Thyroid gland (tissue), 4 donors: Measurements from ENCODE around the gene PCDHB2. TPM values are rescaled to one million over a fixed set of nuclear protein-coding genes. Genes with fewer than 3 reads are reported as not detected.
"Not testable (repeated sequence)": the region's sequence is repeated elsewhere in the genome, so short reads cannot be mapped to it uniquely, and the experiment has no call there.

Experiments
- DNase-seq, 2 donors: peaks; one replicate each; pipeline ENCODE4 v3.0.0-alpha.2; 2019
- H3K27ac ChIP-seq, 3 donors: fragments of 200-600 bp; sonication (generic); 1 replicate in 2 of 3; 2 replicates in 1 of 3; pipeline ENCODE4 v1.5.1; 2016 to 2019; ENCODE audit warnings: mild to moderate bottlenecking in 1 of 3, moderate library complexity in 1 of 3
- H3K27me3 ChIP-seq: fragments of 200-600 bp; sonication (generic); one replicate; pipeline ENCODE4 v1.5.1; 2019
- H3K36me3 ChIP-seq, 2 donors: fragments of 200-600 bp; sonication (generic); one replicate each; pipeline ENCODE4 v1.5.1; 2016 to 2019
- H3K4me1 ChIP-seq, 2 donors: fragments of 200-600 bp; sonication (generic); one replicate each; pipeline ENCODE4 v1.5.1; 2017 to 2019
- H3K4me3 ChIP-seq, 3 donors: fragments of 200-600 bp; sonication (generic); replicated peaks in 1 of 3; 1 replicate in 2 of 3; 2 replicates in 1 of 3; pipeline ENCODE4 v1.5.1; 2016; ENCODE audit warnings: mild to moderate bottlenecking in 1 of 3
- H3K9me3 ChIP-seq: fragments of 200-600 bp; sonication (generic); one replicate; pipeline ENCODE4 v1.5.1; 2017
- CTCF ChIP-seq, 6 experiments: fragments of 200-600 bp in 3 of 6; fragments of 450-650 bp in 3 of 6; sonication (generic) in 3 of 6; IDR thresholded peaks; one replicate each; pipeline ENCODE4 v1.5.1; 2016 to 2019; ENCODE audit warnings: antibody characterized with exemption in 6 of 6, mild to moderate bottlenecking in 2 of 6, inconsistent platforms in 1 of 6, moderate library complexity in 1 of 6
- POLR2A ChIP-seq, 2 donors: fragments of 450-650 bp; IDR thresholded peaks; one replicate each; pipeline ENCODE4 v1.6.1; 2017; ENCODE audit warnings: antibody characterized with exemption in 2 of 2, mild to moderate bottlenecking in 2 of 2, moderate library complexity in 1 of 2
- WGBS, 2 donors: methylation state at CpG; one replicate each; pipeline ENCODE4 v1.1.5; 2017; 5-methylcytosine and 5-hydroxymethylcytosine counted together
- intact Hi-C: fragments of 100-400 bp; cut with DNase I; formaldehyde crosslinking; loops from one replicate; pipeline ENCODE4 v1.15.1; 2023
- total RNA-seq, 4 donors: library from RNA; depleted of rRNA; stranded (reverse); fragments of >200 nt; gene quantifications; one replicate each; pipeline ENCODE4 v1.2.3, GENCODE V29; 2016

Gene PCDHB2
- total RNA-seq, 4 donors from 2014 or later, result 1.2 to 4.2 (median 3.2) TPM

- no peak overlapping the region for H3K4me3 ChIP-seq
- H3K4me1 ChIP-seq, result no peaks in the 10 kb centered on the region
- H3K27me3 ChIP-seq, result no peaks in the 10 kb centered on the region
- no peak overlapping the region for H3K27ac ChIP-seq
- intact Hi-C loops, result no loop called here
- no peak for TF ChIP-seq CTCF (IDR thresholded peaks at IDR 0.05)
- TF ChIP-seq POLR2A (IDR thresholded peaks at IDR 0.05), result no peak
- no peak for DNase-seq
- no peaks in the 10 kb centered on the region for H3K36me3 ChIP-seq
- no peaks in the 10 kb centered on the region for H3K9me3 ChIP-seq
These were observed 12.2 kb upstream of the PCDHB2 start for GRCh38 chr5:141082228-141082627.

DNA sequence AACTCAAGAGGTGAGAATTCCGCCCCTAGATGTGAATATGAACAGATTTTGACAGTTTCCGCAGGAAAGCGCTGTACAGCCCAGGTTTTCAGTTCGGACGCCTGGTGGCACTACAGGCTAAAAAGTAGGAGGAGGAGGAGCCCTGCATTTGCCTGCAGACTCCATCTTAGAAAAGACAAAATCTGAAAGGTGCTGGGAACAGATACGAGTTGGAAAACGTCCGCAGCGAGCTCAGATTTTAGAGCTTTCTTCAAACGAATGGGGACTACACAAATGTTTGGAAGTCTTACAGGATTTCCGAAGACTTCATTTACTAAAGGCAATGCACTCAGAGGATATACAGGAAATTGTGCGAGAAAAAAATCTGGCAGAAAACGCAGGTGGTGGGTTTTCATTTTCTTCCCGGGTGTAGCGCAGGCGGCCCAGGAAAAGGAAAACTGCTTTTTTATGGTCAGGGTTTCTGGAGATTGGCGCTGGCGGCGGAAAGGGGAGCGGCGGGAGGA is 9.9 kb upstream of the PCDHB2 start:
- TF ChIP-seq CTCF (IDR thresholded peaks at IDR 0.05) (peak in 4 of 6 experiments; percentile 46 to 73 (median 58)), POLR2A (IDR thresholded peaks at IDR 0.05) (peak in 1 of 2 donors; percentile 22)
- peak; percentile 44 to 63 for DNase-seq
- H3K36me3 ChIP-seq, result no peaks in the 10 kb centered on the region
- H3K27ac ChIP-seq, result peak overlapping the region; percentile 18 to 61 (median 48)
- H3K4me3 ChIP-seq, result peak overlapping the region in 1 of 3 donors; percentile 15
- H3K27me3 ChIP-seq, result no peaks in the 10 kb centered on the region
- no peaks in the 10 kb centered on the region for H3K4me1 ChIP-seq
- intact Hi-C loops, result no loop called here
- H3K9me3 ChIP-seq, result no peaks in the 10 kb centered on the region
- WGBS, 2 donors, result 12% methylated on average over 21 of the region's 21 CpGs

DNA sequence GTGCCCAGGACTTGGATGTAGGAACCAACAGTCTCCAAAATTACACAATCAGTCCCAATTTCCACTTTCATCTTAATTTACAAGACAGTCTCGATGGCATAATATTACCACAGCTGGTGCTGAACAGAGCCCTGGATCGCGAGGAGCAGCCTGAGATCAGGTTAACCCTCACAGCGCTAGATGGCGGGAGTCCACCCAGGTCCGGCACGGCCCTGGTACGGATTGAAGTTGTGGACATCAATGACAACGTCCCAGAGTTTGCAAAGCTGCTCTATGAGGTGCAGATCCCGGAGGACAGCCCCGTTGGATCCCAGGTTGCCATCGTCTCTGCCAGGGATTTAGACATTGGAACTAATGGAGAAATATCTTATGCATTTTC is 837 bp downstream of the PCDHB2 start:
- no peaks in the 10 kb centered on the region for H3K4me1 ChIP-seq
- DNase-seq, result no peak
- intact Hi-C loops, result no loop called here
- WGBS, 2 donors, result 33 to 60% methylated on average over 12 of the region's 12 CpGs
- no peak for TF ChIP-seq CTCF (IDR thresholded peaks at IDR 0.05)
- TF ChIP-seq POLR2A (IDR thresholded peaks at IDR 0.05), result no peak
- no peaks in the 10 kb centered on the region for H3K27me3 ChIP-seq
- H3K9me3 ChIP-seq, result no peaks in the 10 kb centered on the region
- no peak overlapping the region for H3K27ac ChIP-seq
- H3K4me3 ChIP-seq, result peak overlapping the region in 1 of 3 donors; percentile 22
- no peaks in the 10 kb centered on the region for H3K36me3 ChIP-seq

DNA sequence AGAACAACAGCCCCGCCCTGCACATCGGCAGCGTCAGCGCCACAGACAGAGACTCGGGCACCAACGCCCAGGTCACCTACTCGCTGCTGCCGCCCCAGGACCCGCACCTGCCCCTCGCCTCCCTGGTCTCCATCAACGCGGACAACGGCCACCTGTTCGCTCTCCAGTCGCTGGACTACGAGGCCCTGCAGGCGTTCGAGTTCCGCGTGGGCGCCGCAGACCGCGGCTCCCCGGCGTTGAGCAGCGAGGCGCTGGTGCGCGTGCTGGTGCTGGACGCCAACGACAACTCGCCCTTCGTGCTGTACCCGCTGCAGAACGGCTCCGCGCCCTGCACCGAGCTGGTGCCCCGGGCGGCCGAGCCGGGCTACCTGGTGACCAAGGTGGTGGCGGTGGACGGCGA is 1.8 kb downstream of the PCDHB2 start:
- H3K4me1 ChIP-seq, H3K36me3 ChIP-seq, H3K27ac ChIP-seq, H3K4me3 ChIP-seq, DNase-seq, H3K27me3 ChIP-seq, H3K9me3 ChIP-seq, intact Hi-C loops: not testable (repeated sequence)
- 34% methylated on average over 16 of the region's 46 CpGs; no CpG with 5 or more reads in 1 of the 2 donors for WGBS, 2 donors

DNA sequence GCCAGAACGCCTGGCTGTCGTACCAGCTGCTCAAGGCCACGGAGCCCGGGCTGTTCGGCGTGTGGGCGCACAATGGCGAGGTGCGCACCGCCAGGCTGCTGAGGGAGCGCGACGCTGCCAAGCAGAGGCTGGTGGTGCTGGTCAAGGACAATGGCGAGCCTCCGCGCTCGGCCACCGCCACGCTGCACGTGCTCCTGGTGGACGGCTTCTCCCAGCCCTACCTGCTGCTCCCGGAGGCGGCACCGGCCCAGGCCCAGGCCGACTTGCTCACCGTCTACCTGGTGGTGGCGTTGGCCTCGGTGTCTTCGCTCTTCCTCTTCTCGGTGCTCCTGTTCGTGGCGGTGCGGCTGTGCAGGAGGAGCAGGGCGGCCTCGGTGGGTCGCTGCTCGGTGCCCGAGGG is 2.2 kb downstream of the PCDHB2 start:
- H3K27me3 ChIP-seq, H3K4me3 ChIP-seq, H3K4me1 ChIP-seq, H3K9me3 ChIP-seq, H3K27ac ChIP-seq, H3K36me3 ChIP-seq, DNase-seq, intact Hi-C loops: not testable (repeated sequence)
- 24% methylated on average over 17 of the region's 38 CpGs; no CpG with 5 or more reads in 1 of the 2 donors for WGBS, 2 donors

GRCh38 chr5:141100243-141100805 is 5.9 kb downstream of the PCDHB2 start, which contains the start of gene PCDHB3:
TSS of gene PCDHB3 (plus strand) at chr5:141100473. CDS start at chr5:141100650, 177 bp downstream.
- Histone ChIP-seq H3K36me3 (no peaks in the 10 kb centered on the region), H3K9me3 (no peaks in the 10 kb centered on the region), H3K4me3 (no peak within 1 kb of the TSS), H3K4me1 (no peaks in the 10 kb centered on the region), H3K27me3 (no peaks in the 10 kb centered on the region), H3K27ac (no peak within 1 kb of the TSS)
- intact Hi-C loops, result no loop called here
- DNase-seq, result peak; percentile 18 to 24
- 13 to 22% methylated on average over 19 of the region's 19 CpGs for WGBS, 2 donors
- TF ChIP-seq CTCF (IDR thresholded peaks at IDR 0.05), result peak in 2 of 6 experiments; percentile 29 to 48
- TF ChIP-seq POLR2A (IDR thresholded peaks at IDR 0.05), result no peak
